ENCODE measurements around the gene RCOR2.

- TF ChIP-seq CTCF (conservative IDR thresholded peaks at IDR 0.05; ENCODE audit: low read length) (no peak), EZH2phosphoT487 (IDR thresholded peaks at IDR 0.05; ENCODE audit: borderline replicate concordance, low read depth, low read length) (no peak)
Measured at GRCh38 chr11:63916837-63917691, at the start of gene RCOR2.
